ENCODE results near the gene GALNTL6. TPM values are rescaled to one million over a fixed set of nuclear protein-coding genes. Genes with fewer than 3 reads are reported as not detected.
A peak's percentile ranks its signal among the peaks of the same experiment; 100 is the strongest.

Gene GALNTL6
- total RNA-seq, 1 donor from 2014 or later, result 0.34 TPM

GRCh38 chr4:172202480-172203076 is 389.4 kb downstream of the GALNTL6 start:
- Mint-ChIP-seq H3K27ac (ENCODE audit: unreplicated experiment) (no peak overlapping the region), H3K9me3 (ENCODE audit: unreplicated experiment) (peaks cover 1% of the 10 kb centered on the region), H3K4me3 (ENCODE audit: unreplicated experiment) (no peak overlapping the region), H3K27me3 (ENCODE audit: unreplicated experiment) (no peaks in the 10 kb centered on the region), H3K36me3 (ENCODE audit: unreplicated experiment) (no peaks in the 10 kb centered on the region), H3K4me1 (ENCODE audit: low read depth, unreplicated experiment) (no peaks in the 10 kb centered on the region)
- no peak for DNase-seq
- peak; percentile 73 for TF ChIP-seq CTCF (IDR thresholded peaks at IDR 0.05; ENCODE audit: partially characterized antibody, unreplicated experiment)

- no peak overlapping the region for H3K27ac Mint-ChIP-seq (ENCODE audit: unreplicated experiment)
- DNase-seq, result no peak
- no peaks in the 10 kb centered on the region for H3K4me1 Mint-ChIP-seq (ENCODE audit: low read depth, unreplicated experiment)
Measured at GRCh38 chr4:172207258-172207657, 394.1 kb downstream of the GALNTL6 start.

GRCh38 chr4:172207886-172208285 is 394.7 kb downstream of the GALNTL6 start:
- no peak overlapping the region for H3K27ac Mint-ChIP-seq (ENCODE audit: unreplicated experiment)
- no peak overlapping the region for H3K4me3 Mint-ChIP-seq (ENCODE audit: unreplicated experiment)
- H3K9me3 Mint-ChIP-seq (ENCODE audit: unreplicated experiment), result peaks cover 1% of the 10 kb centered on the region
- no peak for DNase-seq
- H3K4me1 Mint-ChIP-seq (ENCODE audit: low read depth, unreplicated experiment), result no peaks in the 10 kb centered on the region
- TF ChIP-seq CTCF (IDR thresholded peaks at IDR 0.05; ENCODE audit: partially characterized antibody, unreplicated experiment), result no peak
- H3K36me3 Mint-ChIP-seq (ENCODE audit: unreplicated experiment), result no peaks in the 10 kb centered on the region
- H3K27me3 Mint-ChIP-seq (ENCODE audit: unreplicated experiment), result no peaks in the 10 kb centered on the region

More at GRCh38 chr4:172207258-172207657, 394.1 kb downstream of the GALNTL6 start:
- H3K36me3 Mint-ChIP-seq (ENCODE audit: unreplicated experiment), result no peaks in the 10 kb centered on the region
- no peak overlapping the region for H3K4me3 Mint-ChIP-seq (ENCODE audit: unreplicated experiment)
- H3K27me3 Mint-ChIP-seq (ENCODE audit: unreplicated experiment), result no peaks in the 10 kb centered on the region
- peaks cover 1% of the 10 kb centered on the region for H3K9me3 Mint-ChIP-seq (ENCODE audit: unreplicated experiment)
- TF ChIP-seq CTCF (IDR thresholded peaks at IDR 0.05; ENCODE audit: partially characterized antibody, unreplicated experiment), result no peak

- no peaks in the 10 kb centered on the region for H3K4me1 Mint-ChIP-seq (ENCODE audit: low read depth, unreplicated experiment)
- no peak for TF ChIP-seq CTCF (IDR thresholded peaks at IDR 0.05; ENCODE audit: partially characterized antibody, unreplicated experiment)
- H3K27me3 Mint-ChIP-seq (ENCODE audit: unreplicated experiment), result no peaks in the 10 kb centered on the region
- H3K36me3 Mint-ChIP-seq (ENCODE audit: unreplicated experiment), result no peaks in the 10 kb centered on the region
- no peaks in the 10 kb centered on the region for H3K9me3 Mint-ChIP-seq (ENCODE audit: unreplicated experiment)
- DNase-seq, result no peak
- no peak overlapping the region for H3K4me3 Mint-ChIP-seq (ENCODE audit: unreplicated experiment)
- no peak overlapping the region for H3K27ac Mint-ChIP-seq (ENCODE audit: unreplicated experiment)
Measured at GRCh38 chr4:172220679-172221078, 407.5 kb downstream of the GALNTL6 start.

- DNase-seq, result no peak
- no peaks in the 10 kb centered on the region for H3K27me3 Mint-ChIP-seq (ENCODE audit: unreplicated experiment)
- H3K36me3 Mint-ChIP-seq (ENCODE audit: unreplicated experiment), result no peaks in the 10 kb centered on the region
- no peak overlapping the region for H3K27ac Mint-ChIP-seq (ENCODE audit: unreplicated experiment)
- H3K4me3 Mint-ChIP-seq (ENCODE audit: unreplicated experiment), result no peak overlapping the region
- H3K9me3 Mint-ChIP-seq (ENCODE audit: unreplicated experiment), result peaks cover 2% of the 10 kb centered on the region
- H3K4me1 Mint-ChIP-seq (ENCODE audit: low read depth, unreplicated experiment), result no peaks in the 10 kb centered on the region
- TF ChIP-seq CTCF (IDR thresholded peaks at IDR 0.05; ENCODE audit: partially characterized antibody, unreplicated experiment), result no peak
Measured at GRCh38 chr4:172225457-172225856, 412.3 kb downstream of the GALNTL6 start.

Data from glutamatergic neuron (in vitro differentiated cells).